Glomerular visceral epithelial cell (primary cell): ENCODE data around the gene SECTM1.
A peak's percentile ranks its signal among the peaks of the same experiment; 100 is the strongest.

Experiments used
- DNase-seq: peaks from one replicate; pipeline ENCODE4 v3.0.0-alpha.2; 2016; ENCODE audit errors: extremely low spot score

The SECTM1 gene

DNA sequence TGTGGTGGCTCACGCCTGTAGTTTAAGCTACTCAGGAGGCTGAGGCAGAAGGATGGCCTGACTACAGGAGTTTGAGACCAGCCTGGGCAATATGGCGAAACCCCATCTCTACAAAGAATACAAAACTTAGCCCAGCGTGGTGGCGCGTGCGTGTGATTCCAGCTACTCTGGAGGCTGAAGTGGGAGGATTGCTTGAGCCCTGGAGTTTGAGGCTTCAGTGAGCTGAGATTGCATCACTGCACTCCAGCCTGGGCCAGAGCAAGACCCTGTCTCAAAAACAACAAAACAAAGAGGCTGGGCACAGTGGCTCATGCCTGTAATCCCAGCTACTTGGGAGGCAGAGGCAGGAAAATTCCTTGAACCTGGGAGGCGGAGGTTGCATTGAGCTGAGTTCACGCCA, 53.0 kb downstream of the SECTM1 start:
- no peak for DNase-seq

DNA sequence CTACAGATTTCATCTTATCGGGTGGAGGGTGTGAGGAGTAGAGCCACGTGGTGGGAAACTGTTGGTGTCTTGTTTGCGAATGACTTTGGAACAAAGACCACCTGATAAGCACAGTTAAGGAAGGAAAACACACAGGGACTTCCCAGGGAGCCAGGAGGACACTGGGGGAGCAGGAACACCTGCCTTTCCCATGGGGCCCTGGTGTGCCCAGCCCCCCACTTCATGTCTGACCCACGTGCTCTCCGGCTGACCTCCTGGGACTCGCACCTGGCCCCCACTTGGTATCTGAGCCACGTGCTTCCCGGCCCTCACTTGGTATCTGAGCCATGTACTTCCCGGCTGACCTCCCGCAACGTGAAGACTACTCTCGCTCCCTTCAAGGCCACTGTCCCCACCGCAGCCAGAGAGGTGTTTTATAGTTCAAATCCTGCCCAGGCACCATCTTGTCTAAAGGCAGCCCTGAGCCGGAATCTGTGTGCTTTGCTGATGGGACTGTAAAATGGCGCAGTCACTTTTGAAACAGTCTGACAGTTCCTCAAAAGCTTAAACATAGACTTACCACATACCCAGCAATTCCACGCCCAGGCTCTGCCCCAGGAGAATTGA, 54.7 kb downstream of the SECTM1 start:
- DNase-seq = no peak

DNA sequence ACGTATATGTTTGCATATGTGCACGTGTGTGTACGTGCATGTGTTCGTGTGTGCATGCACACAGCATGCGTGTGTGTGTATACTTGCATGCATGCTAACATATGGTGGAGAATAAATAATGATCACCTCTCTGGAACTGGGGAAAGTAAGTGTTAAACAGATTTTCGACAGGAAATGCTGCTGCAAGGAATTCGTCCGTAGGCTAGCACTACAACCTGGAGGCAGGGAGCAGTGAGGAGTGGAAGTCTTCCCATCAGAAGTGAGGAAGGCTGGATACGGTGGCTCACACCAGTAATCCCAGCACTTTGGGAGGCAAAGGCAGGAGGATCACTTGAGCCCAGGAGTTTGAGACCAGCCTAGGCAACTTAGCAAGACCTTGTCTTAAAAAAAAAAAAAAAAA, 55.3 kb downstream of the SECTM1 start:
- no peak for DNase-seq

- DNase-seq = no peak
Measured at GRCh38 chr17:82277851-82278250, 55.7 kb downstream of the SECTM1 start.

DNA sequence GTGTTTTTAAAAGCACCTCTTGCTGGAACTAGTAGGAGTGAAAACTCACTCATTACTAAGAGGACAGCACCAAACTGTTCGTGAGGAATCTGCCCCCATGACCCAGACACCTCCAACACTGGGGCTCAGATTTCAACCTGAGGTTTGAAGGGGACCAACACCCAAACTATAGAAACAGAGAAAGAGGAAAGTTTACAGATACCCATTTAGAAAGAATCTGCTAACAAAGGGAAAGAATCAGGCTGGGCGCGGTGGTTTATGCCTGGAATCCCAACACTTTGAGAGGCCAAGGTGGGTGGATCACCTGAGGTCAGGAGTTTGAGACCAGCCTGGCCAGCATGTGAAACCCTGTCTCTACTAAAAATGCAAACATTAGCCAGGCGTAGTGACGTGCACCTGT, 56.6 kb downstream of the SECTM1 start:
- DNase-seq = no peak

GRCh38 chr17:82275326-82275725, 58.2 kb downstream of the SECTM1 start:
- DNase-seq = no peak

DNA sequence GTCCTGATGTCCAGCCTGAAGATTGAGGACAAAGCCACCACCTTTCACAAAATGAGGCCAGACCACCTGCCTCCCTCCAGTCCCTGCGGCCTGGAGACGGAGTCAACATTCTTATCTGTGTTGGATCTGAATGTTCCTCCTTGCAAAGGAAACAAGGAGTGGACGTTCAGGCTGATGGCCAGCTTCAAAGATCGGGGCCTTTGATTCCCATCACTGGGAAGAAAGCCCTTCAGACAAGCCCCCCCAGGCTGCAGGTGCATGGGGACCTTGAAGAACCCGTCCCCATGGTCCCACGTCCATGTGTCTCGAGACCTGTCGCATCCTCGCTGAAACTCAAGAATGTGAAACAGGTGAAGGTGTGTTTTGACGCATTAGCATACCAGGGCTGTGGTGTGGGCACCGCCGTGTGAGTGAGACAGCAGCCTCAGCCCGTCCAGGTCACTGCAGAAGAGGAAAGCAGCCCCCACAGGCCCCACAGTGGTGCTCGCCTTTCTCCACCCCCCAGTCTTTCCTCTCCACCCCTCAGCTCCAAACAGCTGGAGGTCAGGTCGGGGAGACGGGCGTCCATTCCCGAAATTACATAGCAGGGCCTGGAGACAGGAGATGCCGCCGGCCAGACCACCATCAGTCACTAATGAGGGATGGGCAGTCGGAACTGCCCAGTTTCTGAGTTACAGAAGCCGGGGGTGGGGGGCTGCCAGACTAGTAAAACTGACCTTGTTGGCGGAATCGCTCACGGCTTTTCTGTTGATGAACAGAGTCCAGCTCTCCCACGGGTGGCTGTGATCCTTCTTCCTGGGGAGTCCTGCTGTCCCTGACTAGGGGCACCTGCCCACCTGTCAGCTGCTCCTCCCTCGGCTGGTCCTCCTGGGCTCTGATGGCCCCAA, 59.2 kb downstream of the SECTM1 start:
- DNase-seq = no peak

GRCh38 chr17:82273327-82274133, 60.0 kb downstream of the SECTM1 start, which contains the start of gene CSNK1D:
CSNK1D (minus strand) TSS chr17:82273700; CDS start chr17:82273381, 319 bp downstream.
- DNase-seq = peak; percentile 88

GRCh38 chr17:82272495-82273326, 60.9 kb downstream of the SECTM1 start:
- peak; percentile 27 for DNase-seq

- no peak for DNase-seq
Measured at GRCh38 chr17:82271401-82271800, 62.2 kb downstream of the SECTM1 start.
